ENCODE measurements around the gene ADCY5.
A peak's percentile ranks its signal among the peaks of the same experiment; 100 is the strongest.

Gene ADCY5

DNA sequence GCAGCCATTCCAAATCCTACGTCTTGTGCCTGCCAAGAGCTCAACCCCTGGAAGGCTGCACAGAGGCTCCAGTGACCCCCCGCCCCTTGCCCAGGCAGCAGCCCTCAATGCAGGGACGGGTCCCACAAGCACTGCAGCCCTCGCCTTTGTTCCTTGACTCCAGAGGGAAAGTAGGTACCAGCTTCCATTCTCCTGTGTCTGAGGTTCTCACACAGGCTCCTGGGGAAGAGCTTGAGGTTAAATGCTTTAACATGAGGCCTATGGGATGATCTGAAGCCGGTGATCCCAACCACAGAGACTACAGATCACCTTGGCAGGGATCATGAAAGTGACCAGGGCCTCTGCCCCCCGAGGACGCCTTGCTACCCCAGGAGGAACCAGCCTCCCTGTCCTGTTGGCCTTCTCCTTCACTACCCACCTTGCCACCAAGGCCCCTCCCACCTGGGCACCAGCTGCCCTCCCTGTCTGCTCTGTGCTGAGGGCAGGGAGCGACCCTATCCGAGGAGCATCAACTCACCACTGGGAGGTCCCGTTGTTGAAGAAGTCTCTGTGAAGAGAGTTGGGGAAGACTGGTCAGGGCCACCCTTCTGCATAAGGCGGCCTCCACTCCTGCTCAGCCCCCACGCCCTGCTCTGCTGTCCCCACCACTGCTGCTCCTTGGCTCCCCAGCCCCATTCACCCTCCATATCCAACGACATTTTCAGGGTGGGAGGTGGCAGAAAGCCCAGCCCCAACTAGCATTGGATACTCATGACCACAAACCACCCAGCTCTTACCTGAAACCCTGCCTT lies 151.9 kb downstream of the ADCY5 start:
- no peak for DNase-seq

DNA sequence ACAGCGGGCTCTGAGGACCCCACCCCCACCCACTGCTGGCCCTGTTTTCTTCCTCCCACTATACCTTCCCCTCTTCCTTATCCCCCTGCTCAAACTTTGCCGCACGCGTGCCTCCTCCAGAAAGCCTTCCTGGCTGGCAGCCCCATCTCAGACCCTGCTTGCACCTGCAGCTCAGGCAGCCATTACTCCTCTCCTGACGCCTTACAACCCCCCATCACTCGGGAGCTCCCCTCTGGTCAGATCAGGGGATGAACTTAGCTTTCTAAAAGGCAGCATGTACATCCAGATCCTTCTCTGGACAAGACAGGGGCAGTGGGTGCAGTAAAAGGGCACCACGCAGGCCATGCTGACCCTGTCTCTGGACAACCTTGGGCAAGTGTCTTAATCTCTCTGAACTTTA lies 152.6 kb downstream of the ADCY5 start:
- no peak for DNase-seq

DNA sequence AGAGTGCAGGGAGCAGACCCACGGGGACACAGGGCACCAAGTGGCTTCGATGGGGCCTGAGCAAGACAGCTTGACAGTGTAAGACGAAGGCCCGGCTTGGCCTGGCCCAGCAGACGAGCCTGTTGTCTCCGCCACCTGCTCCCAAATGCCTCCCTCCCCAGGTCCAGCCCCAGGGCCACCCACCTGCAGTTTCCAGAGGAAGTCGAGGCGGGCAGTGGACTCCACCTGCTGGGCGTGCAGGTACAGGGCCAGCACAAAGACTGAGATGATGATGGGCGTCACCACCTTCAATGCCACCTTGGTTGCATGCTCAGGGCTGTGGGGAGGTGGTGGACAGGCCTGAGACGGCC lies 153.0 kb downstream of the ADCY5 start:
- no peak for DNase-seq

DNA sequence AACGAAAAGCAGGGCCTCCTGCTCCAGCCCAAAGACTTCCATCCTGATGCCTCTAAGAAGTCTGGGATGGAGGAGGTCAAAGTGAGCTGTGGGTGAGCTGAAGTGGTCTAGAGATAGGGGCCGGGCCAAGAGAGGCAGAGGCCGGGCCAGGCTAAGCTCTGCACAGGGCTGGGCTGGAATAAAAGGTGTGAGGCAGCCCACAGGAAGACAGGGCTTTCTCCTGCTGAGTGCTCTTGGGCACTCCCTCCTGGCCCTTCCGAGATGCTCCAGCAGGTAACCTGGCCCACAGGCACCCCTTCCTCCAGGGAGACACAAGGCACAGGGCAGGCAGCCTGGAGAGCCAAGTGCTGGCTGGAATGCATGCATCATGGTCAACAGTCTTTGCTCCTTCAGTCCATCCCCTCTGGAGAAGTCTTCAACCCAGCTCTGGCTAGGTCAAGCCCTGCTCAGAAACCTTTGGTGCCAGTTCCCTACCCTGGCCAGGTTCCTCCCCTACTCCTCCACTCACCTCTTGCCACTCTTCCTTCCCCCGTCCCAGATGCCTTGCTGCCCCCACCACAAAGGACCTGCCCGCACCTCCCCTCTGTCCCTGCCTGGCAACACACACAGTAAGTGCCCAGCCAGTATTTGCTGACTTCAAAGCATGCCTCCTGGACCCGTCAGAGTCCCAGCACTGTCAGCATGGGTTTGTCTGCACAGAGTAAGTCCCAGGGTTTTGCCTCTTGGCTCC lies 153.6 kb downstream of the ADCY5 start:
- no peak for DNase-seq

DNA sequence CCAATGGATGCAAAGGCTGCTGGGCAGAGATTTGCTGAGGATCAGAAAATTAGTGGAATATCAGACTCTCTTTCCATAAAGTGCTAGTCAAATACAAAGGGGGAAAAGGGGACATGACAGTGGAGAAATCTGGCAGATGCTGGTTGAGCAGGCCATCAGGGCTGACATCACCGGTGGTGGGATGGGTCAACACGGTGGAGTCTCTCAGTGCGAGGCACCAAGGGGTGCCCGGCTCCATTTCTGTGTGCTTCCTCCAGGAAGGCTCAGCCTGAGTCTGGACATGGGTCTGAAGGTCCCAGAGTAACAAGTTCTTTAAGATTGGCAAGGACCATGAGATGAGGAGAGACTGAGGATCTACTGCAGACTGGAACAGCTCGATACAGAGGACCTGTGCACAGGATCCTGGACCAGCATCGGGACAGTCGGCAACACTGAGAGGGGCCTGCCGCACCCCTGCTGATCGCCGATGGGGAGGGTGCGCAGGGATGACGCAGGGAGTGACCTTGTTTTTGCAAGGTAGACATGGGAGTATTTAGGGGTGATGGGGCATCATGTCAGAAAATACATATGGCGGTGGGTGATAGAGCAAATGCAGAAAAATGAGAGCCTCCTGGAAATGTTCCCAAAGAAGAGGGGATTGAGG lies 154.5 kb downstream of the ADCY5 start:
- DNase-seq: no peak

DNA sequence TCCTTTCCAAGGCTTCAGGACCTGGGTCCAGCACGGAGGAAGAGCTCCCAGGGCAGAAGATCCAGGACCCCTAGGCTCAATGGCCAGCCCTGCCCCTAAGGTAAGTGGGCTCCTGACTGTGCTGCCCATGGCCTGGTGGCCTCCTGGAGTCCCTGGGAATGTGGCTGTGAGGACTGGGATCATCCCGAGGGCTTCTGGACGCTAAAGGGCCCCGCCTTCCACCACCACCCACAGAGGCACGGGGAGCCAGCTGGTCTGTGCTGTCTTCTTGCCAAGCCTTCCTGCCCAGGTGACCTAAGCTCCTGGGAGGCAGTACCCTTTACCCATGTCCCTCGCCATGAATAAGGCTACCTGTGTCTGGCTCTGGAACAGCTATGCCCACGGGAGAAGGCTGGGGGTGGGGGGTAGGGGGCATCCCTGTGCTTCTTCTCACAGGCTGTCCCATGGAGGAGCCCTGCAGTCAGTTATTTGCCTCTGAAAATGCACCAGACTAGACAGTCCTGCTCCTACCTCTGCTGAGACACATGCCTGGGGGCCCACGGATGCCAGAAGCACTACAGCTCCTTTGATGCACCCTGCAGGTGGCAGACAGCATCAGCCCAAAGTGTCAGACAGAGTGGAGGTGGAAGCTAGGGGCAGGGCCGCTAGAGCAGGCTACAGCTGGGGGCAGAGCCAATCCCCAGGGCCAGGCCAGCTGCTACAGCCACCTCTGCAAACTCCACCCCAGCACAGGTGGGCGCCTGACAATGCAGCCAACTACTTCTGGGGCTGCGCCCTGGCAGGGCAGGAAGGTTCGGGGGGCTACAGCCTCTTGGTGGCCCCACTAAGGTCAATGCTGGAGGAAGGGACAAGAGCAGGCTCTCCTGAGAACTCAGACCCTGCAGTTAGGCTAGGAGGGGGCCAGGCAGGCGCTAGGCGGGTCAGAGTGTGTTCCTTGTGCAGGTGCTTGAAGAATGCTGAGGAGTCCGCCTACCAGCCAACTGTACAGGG lies 156.3 kb downstream of the ADCY5 start:
- peak; percentile 37 for DNase-seq

DNA sequence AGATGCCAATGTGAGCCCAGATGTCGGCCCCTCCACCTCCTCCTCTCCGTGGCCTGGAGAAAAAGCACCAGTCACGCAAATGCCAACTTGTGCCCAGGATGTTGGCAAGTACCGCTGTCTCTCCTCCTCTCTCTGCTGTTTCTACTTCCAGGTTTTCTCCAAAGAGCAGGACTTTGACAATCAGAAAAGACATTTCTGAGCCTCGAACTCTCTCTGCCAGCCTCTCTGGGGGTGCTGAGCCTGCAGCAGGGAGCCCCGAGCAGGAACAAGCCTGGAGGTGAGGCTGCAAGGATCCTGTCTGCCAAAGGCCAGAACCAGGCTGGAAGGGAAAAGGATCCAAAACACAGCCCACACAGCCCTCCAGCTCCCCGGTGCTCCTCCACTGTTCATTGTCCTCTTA lies 157.5 kb downstream of the ADCY5 start:
- DNase-seq: no peak

DNA sequence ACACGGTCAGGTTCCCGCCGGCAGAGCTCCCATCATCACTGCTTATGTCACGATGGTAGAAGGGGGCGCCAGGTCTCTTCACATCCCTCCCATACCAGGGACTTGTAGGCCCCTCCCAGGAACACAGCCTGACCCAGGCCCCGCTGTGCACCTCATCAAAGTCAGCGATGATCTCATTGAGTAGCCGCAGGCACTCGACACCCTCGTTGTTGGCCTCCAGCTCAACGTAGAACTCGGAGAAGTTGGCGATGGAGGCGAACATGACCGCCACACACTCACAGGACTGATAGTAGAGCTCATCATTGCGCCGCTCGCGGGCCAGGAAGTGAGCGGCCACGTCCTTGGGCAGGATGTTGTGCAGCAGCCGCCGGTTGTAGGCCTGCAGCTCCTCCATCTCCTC lies 157.9 kb downstream of the ADCY5 start:
- DNase-seq: peak; percentile 24

DNA sequence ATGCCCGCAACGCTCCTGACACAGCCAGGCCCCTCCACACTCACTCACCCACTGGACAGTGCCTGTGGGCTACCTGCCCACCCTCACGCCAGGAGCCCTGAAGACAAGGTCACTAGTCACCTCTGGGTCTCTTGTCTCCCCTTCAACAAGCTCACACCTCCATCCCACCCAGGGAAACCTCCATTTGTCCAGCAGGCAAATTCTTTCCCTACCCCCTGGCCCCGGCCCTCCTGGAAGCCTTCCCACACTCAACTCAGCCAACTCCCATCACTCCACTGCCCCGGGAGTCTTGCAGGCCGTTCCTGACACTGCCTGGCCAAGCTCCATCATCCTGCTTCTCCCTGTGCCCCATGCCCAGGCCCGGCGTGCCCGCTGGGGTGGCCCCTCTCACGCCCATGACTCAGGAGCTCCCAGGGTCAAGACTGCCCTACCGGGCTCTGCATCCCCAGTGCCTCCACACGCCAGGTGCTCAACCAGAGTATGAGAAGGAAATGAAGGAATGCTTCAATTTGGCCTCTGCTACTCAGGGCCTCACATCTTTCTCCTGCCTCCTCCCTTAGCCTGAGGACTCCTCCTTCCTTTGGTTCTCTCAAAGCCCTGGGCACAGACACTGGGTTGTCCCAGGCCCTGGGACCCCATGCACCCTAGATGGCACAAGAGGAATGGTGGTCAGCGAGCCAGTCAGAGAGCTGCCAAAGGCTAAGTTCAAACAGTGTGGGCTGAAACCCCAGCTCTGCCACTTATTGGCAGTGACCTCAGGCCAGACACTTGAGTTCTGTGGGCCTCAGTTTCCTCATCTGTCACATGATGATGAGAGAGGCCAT lies 158.6 kb downstream of the ADCY5 start:
- peak; percentile 13 for DNase-seq

DNA sequence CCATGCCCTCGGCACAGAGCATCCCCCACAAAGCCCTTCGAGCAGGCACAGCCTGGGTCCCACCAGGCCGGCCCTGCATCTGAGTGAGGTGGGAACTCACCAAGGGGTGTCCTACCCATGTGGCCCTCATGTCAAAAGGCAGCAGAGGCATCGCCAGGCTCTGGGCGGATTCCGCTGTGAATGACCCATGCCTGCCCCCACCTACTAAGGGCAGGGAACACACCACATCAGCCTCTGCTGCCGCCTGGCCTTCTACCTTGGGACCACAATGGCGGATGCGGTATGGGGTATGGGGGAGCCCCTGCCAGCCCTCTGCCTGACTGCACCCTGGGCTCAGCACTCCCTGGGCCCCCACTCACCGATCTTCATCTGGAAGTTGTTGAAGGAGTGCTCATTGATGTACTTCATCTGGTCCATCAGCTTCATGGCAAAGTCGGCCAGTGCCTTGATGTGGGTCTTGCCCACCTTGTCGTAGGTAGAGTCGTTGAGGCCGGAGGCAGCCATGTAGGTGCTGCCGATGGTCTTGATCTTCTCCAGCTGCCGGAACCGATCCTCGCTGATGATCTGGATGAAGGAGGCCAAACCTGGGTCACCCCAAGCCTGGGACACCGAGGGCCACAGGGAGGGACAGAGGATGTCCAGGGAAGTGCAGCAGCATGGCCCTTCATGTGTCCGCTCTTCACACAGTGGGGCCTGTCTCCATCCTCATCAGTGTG lies 159.3 kb downstream of the ADCY5 start:
- peak; percentile 26 for DNase-seq

DNA sequence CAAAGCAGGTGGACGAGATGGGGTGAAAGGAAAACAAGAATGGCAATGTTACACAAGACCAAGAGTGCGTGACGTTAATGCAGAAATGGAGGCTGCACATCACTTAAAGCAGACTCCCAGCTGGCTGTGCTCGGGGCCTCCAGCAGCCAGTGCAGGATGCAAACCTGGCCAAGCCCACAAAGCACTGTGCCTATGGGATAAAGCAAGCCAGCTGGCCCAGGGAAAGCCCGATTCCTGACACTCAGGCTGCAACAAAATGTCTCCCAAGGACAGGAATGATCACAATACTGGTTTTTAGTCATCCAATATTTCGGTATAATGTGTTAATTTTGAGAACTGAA lies 161.0 kb downstream of the ADCY5 start:
- DNase-seq: no peak

DNA sequence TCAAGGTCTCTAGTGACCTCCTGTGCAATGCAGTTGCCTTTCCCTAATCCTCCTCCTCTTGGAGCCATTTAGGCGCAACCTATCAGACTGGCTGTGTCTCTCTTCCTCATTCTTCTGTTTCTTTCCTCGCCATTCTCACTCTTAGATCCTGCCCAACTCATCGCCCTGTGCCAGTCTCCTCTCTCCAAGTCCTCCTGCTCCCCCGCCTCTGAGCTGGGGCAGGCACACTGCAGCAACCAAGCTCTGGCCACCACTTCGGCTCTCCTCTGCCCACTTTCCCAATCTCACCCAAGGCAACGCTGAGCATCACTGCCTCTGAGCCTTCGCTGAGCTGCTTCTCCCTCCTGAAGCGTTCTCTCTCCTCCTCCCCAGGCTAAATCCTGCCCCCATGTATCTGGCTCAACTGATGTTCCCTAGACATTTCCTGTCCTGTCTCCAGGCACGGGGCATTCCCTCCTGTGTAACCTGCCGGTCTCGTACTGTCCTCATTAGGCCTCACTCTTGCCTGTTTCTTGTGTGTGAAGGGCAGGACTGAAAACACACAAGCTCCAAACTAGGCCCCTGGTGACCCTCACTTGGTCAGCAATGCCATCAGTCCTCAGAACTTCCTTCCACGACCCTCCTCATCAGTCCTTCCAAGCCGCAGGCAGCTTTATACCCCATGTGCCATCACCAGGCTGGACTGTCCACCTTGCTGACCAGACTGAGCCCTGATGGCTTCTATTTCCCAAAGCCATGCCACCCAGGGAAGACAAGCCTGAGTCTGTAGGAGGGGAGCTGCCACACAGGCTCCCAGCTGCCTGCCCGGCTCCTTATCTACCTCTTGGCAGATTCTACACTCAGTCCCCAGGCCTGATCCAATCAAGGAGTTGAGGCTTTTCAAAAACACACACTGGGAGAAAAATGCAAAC lies 161.6 kb downstream of the ADCY5 start:
- DNase-seq: no peak

DNA sequence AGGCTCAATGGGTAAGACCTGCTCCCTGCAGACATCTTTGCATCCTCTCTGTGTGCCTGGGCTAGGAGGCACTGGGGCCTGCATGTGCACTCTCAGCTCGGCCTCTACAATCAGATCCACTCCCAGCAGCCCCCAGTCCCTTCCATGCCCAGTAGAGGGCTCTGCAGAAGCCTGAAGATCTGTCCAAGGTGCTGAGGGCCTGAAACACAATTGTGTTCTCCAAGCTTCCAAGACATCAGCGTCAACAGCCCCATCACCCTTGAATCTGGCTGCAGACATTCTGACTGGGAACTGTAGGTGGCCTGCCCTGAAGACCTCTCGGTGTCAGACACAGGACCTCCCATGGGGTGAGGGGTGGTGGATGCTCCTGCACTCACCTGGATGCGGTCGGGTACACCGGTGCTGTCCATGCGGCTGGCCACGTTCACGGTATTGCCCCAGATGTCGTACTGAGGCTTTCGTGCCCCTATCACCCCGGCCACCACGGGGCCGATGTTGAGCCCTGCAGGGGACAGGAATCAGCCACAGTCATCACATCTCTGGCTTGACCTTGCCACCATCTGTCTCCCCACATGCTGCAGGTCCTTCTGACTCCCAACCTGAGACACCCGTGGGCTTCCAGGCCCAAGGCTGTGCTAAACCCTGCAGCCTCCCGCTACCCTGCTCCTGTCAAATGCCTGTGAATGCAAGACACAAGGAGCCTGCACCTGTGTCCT lies 162.4 kb downstream of the ADCY5 start:
- DNase-seq: peak; percentile 62

DNA sequence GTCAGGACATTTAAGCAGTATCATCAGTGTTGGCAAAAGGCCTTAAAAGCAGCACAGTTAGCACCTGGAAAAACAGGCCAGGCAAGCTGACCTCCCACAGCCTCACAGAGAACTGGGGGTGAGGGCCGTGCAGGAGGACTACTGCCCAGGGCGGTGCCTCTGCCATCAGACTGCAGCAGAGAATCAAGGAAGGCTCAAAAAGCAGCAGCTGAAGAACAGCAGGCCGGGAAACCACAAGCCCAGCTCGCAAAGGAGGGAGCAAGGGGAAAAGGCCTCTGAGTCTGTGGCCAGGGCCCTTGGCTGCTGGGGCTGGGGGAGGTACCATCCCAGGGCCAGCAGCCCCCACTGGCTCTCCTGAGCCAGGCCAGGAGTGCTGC lies 163.0 kb downstream of the ADCY5 start:
- no peak for DNase-seq

DNA sequence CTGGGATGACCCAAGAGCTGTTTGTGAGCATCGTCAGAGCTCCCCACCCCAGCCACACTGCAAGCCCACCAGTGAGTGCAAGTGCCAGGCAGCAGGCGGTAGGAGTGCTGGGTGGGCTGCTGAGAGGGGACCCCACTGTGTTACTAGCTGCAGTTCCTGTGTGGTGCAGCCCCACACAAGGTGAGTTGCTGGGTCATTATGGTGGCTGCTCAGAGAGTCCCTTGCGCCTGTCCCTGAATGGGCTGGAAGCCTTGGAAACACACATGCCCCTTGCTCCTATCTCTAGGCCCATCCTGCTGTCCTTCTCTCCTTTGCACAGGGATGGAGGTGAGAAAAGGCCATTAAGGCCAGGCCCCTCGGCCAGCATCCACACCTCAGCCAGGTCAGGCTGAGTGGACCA lies 163.4 kb downstream of the ADCY5 start:
- no peak for DNase-seq

DNA sequence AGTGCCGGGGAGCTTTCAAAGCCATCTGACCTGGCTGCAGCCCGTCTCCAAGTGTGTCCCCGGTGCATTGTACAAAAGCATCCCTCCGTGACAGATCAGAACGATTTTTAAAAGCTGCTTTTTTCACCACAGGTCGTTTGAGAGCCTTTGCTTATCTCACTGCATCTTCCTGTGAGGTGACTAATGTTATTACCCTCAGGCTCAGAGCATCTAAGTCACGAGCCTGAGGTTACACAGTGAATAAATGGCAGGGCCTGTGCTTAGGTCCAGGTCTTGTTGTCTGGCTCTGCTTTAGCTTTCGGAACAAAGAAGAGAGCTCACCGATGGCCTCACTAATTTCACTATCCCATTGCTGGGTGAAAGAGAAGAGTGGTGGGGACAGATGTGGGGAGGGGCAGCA lies 163.8 kb downstream of the ADCY5 start:
- no peak for DNase-seq

DNA sequence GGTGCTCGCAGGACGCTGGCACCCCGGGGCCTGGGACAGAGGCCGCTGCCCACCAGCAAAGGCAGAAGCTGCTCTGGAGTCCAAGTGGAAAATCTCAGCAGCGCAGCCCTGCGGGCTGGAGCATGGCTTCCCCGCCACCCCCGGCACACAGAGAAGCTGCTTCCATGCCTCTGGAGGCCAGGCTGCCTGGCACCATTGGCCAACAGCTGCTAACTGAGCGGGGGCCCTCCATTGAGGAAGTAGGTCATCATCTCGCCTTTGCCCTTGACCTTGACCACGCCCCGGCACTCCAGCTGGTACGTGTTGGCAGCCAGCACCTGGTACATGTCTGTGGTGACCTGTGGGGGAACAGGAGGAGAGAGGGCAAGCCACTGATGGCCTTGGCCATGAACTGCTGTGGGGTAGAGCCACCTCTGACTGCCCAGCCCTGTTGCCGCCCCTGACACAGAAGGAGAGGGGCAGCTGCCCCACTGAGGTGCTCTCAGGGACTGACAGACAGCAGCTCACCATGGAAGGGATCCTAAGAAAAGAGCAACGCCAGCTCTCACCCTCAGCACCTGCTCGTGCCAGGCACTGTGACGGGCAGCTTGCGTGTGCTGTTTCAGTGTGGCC lies 164.4 kb downstream of the ADCY5 start:
- DNase-seq: no peak

DNA sequence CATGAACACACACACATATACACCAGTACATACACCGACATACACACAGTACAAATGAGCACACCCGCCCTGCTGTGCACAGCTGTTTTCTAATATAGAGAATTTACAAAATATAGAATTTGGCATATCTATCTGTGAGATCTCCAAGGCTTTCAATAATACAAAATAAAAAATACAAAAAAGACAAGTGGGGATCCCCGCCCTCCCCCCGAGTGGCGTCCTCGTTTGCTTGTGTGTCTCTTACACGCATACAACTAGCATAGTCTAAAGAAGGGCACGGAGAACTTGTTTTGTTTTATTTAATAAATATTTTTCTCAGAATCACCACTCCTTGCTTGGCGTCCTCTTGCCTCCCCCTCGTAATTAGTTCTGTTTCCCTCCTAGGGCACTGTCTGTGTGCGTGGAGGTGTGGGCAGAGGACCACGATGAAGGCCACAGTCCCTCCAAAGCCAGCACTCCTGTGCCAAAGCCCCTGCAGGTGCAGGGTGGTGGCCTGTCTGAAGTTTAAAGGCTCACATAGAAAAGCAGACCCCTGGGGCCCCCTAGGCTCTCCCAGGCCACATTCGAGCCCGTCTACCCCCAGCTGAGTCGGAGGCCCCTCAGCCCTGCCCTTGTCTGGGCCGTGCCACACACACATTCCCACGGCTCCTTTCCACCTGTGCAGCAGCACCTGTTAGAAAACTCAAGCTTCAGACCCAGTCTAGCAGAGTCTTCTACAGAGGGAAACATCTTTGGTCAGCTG lies 165.1 kb downstream of the ADCY5 start:
- DNase-seq: no peak
